SH-SY5Y (cell line): Measurements from ENCODE around the gene TNC.

Experiments used
- GATA2 ChIP-seq: IDR thresholded peaks from 2 replicates; pipeline ENCODE4 v1.6.1; 2011; ENCODE audit warnings: mild to moderate bottlenecking, low read depth, low read length
- GATA3 ChIP-seq: IDR thresholded peaks from 2 replicates; pipeline ENCODE4 v1.6.1; 2011; ENCODE audit warnings: low read depth, mild to moderate bottlenecking, low read length, moderate library complexity

DNA sequence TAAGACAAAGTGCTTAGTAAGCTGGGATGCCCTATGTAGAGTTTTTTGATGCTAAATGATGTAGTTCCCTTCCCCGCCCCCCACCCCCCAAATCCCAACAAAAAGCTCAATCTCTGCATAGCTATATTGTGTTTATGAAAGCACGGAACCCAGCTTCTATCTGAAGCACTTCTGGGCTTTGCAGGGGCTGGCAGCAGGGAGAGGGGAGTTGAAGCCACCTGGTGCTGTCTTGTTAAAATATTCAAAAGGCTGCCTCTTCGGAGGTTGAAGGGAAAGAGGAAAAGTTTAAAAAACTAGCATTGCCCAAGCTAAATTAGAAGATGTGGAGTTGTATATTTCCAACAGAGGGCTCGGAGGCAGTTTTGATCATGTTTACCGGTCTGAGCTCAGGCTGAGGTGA is 5.0 kb upstream of the TNC start:
- TF ChIP-seq GATA2 (no peak), GATA3 (no peak)
